K562 (cell line): Measurements from ENCODE around the gene TAF3. TPM values are rescaled to one million over a fixed set of nuclear protein-coding genes. Genes with fewer than 3 reads are reported as not detected.

Experiments used
- C11orf30 ChIP-seq: fragments of 450-650 bp; IDR thresholded peaks from 2 replicates; pipeline ENCODE4 v1.6.1; 2016; ENCODE audit warnings: low read depth, mild to moderate bottlenecking
- FOSL1 ChIP-seq: fragments of 200-800 bp; sonication (Bioruptor generic); conservative IDR thresholded peaks from 2 replicates; pipeline ENCODE4 v1.6.1; 2016; ENCODE audit warnings: missing genetic modification characterization, missing compliant biosample characterization
- NR2C2 ChIP-seq, 2 experiments: fragments of 200-800 bp in 1 of 2; sonication (Bioruptor generic) in 1 of 2; sonication (generic) in 1 of 2; formaldehyde crosslinking in 1 of 2; IDR thresholded peaks; 2 replicates each; pipeline versions ENCODE4 v1.6.1 to v1.8.0; 2016 to 2022; ENCODE audit warnings: mild to moderate bottlenecking in 1 of 2, missing compliant biosample characterization in 1 of 2, missing genetic modification characterization in 1 of 2, missing genetic modification reagents in 1 of 2
- POLR2AphosphoS5 ChIP-seq: IDR thresholded peaks from 2 replicates; pipeline ENCODE4 v1.6.1; 2011; ENCODE audit warnings: mild to moderate bottlenecking, low read depth, low read length, moderate library complexity; ENCODE audit not compliant: control insufficient read depth, insufficient read depth
- SRSF3 ChIP-seq: fragments of 200-400 bp; formaldehyde crosslinking; IDR thresholded peaks from 2 replicates; pipeline ENCODE4 v1.6.1; 2016; ENCODE audit warnings: mild to moderate bottlenecking, low read length, moderate library complexity; ENCODE audit not compliant: insufficient read depth
- TEAD1 ChIP-seq, 2 experiments: fragments of 450-650 bp in 1 of 2; sonication (generic) in 1 of 2; formaldehyde crosslinking; IDR thresholded peaks; 2 replicates each; pipeline versions ENCODE4 v1.4.0 to v1.8.0; 2020 to 2022; ENCODE audit warnings: mild to moderate bottlenecking in 2 of 2, missing genetic modification reagents in 1 of 2
- TSC22D4 ChIP-seq: fragments of 450-650 bp; IDR thresholded peaks from 2 replicates; pipeline ENCODE4 v1.6.1; 2016; ENCODE audit warnings: missing genetic modification characterization, missing biosample characterization, control low read depth
- ZBTB1 ChIP-seq: sonication (generic); formaldehyde crosslinking; IDR thresholded peaks from 2 replicates; pipeline ENCODE4 v1.8.1; 2023; ENCODE audit warnings: missing genetic modification reagents, low read depth, mild to moderate bottlenecking, borderline replicate concordance
- ZNF212 ChIP-seq: fragments of 450-650 bp; formaldehyde crosslinking; IDR thresholded peaks from 2 replicates; pipeline ENCODE4 v1.4.0; 2020; ENCODE audit warnings: mild to moderate bottlenecking
- polyA plus RNA-seq, 8 experiments: library from polyadenylated mRNA; depleted of rRNA in 4 of 8; stranded (reverse) in 5 of 8; unstranded in 3 of 8; fragments of >200 nt; fragmentation: Nextera tagmentation in 2 of 8; fragmentation: Illumina TruSeq in 1 of 8; extraction: Ambion mirVana in 2 of 8; extraction: Trizol in 1 of 8; gene quantifications; 2 replicates each; pipeline versions ENCODE4 v1.2.1 to v1.2.3, GENCODE V29; 2011 to 2014; ENCODE audit warnings: inconsistent platforms in 1 of 8, missing spikeins in 1 of 8
- total RNA-seq, 7 experiments: library from RNA; depleted of rRNA in 6 of 7; stranded (reverse); fragments of >200 nt in 6 of 7; fragmentation: Illumina TruSeq in 2 of 7; extraction: Trizol in 2 of 7; gene quantifications; 2 replicates each; pipeline versions ENCODE4 v1.2.1 to v1.2.3, GENCODE V29; 2011 to 2021; ENCODE audit warnings: low replicate concordance in 1 of 7
- TF ChIP-seq, protein P1 (sequence below): fragments of 250-450 bp; sonication (Bioruptor Pico); IDR thresholded peaks from 2 replicates; pipeline ENCODE4 v1.8.0; 2022; ENCODE audit warnings: moderate library complexity, mild to moderate bottlenecking, inconsistent platforms
- TF ChIP-seq, protein P2 (sequence below): sonication (generic); formaldehyde crosslinking; IDR thresholded peaks from 2 replicates; pipeline ENCODE4 v1.8.0; 2022; ENCODE audit warnings: mild to moderate bottlenecking, missing genetic modification reagents
- TF ChIP-seq, protein P3 (sequence below), 2 experiments: fragments of 450-650 bp; conservative IDR thresholded peaks; 2 replicates each; pipeline ENCODE4 v1.6.1; 2017; ENCODE audit warnings: mild to moderate bottlenecking in 2 of 2, moderate library complexity in 2 of 2
- TF ChIP-seq, protein P4 (sequence below): fragments of 250-450 bp; sonication (Bioruptor Pico); IDR thresholded peaks from 2 replicates; pipeline ENCODE4 v1.8.0; 2021; ENCODE audit warnings: borderline replicate concordance, mild to moderate bottlenecking, moderate library complexity; ENCODE audit not compliant: poor library complexity, severe bottlenecking
- TF ChIP-seq, protein P5 (sequence below): fragments of 250-450 bp; sonication (Bioruptor Pico); IDR thresholded peaks from 2 replicates; pipeline ENCODE4 v1.4.0; 2020

The TAF3 gene
- total and polyA plus RNA-seq, 9 of the 15 experiments (the other 6 are each of a cell fraction or from before 2014, with no cell fraction given) = 1.5 to 9.9 (median 4.1) TPM

DNA sequence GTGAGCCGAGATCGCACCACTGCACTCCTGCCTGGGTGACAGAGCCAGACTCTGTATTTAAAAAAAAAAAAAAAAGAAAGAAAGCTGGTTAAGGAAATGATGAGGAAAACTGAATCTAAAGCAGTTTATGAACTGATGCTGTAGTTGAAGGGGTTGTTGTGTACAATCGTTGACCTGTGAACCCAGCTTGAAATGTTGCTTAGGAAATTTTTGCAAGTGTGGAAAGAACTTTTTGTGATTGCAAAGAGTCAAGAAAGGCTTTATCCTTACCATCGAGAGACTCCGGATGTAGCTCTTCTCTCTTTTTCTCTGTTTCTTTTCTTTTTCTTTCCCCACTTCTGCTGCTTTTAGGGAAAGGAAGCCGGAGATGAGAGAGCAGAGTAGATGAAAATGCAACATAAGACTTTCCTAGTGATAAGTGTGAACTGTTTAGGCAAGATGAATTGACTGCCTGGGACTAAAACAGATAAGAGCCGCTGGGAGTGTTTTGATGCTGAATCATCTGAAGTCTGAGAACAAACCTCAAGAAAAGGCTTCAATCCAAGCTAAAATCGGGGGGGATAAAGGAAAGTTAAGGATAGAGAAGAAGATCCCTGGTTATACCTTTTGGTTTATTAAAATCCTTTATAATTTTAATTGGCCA lies 69.0 kb downstream of the TAF3 start (continued):
- TF ChIP-seq ZBTB1 (CRISPR knock-in tag) (no peak), ZNF212 (CRISPR knock-in tag) (no peak), TEAD1 (CRISPR knock-in tag; IDR thresholded peaks at IDR 0.05) (no peak), POLR2AphosphoS5 (no peak), TSC22D4 (no peak), NR2C2 (CRISPR knock-in tag; IDR thresholded peaks at IDR 0.05) (no peak), NR2C2 (tag; IDR thresholded peaks at IDR 0.05) (peak; percentile 58), SRSF3 (no peak), FOSL1 (tag) (peak; percentile 46; the same call in 1 of the 2 replicates), C11orf30 (peak; percentile 92)
- TF ChIP-seq, protein P1, sequence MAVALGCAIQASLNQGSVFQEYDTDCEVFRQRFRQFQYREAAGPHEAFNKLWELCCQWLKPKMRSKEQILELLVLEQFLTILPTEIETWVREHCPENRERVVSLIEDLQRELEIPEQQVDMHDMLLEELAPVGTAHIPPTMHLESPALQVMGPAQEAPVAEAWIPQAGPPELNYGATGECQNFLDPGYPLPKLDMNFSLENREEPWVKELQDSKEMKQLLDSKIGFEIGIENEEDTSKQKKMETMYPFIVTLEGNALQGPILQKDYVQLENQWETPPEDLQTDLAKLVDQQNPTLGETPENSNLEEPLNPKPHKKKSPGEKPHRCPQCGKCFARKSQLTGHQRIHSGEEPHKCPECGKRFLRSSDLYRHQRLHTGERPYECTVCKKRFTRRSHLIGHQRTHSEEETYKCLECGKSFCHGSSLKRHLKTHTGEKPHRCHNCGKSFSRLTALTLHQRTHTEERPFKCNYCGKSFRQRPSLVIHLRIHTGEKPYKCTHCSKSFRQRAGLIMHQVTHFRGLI (CRISPR knock-in tag) = no peak
- TF ChIP-seq, protein P2, sequence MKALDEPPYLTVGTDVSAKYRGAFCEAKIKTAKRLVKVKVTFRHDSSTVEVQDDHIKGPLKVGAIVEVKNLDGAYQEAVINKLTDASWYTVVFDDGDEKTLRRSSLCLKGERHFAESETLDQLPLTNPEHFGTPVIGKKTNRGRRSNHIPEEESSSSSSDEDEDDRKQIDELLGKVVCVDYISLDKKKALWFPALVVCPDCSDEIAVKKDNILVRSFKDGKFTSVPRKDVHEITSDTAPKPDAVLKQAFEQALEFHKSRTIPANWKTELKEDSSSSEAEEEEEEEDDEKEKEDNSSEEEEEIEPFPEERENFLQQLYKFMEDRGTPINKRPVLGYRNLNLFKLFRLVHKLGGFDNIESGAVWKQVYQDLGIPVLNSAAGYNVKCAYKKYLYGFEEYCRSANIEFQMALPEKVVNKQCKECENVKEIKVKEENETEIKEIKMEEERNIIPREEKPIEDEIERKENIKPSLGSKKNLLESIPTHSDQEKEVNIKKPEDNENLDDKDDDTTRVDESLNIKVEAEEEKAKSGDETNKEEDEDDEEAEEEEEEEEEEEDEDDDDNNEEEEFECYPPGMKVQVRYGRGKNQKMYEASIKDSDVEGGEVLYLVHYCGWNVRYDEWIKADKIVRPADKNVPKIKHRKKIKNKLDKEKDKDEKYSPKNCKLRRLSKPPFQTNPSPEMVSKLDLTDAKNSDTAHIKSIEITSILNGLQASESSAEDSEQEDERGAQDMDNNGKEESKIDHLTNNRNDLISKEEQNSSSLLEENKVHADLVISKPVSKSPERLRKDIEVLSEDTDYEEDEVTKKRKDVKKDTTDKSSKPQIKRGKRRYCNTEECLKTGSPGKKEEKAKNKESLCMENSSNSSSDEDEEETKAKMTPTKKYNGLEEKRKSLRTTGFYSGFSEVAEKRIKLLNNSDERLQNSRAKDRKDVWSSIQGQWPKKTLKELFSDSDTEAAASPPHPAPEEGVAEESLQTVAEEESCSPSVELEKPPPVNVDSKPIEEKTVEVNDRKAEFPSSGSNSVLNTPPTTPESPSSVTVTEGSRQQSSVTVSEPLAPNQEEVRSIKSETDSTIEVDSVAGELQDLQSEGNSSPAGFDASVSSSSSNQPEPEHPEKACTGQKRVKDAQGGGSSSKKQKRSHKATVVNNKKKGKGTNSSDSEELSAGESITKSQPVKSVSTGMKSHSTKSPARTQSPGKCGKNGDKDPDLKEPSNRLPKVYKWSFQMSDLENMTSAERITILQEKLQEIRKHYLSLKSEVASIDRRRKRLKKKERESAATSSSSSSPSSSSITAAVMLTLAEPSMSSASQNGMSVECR (CRISPR knock-in tag) = no peak
- TF ChIP-seq, protein P3, sequence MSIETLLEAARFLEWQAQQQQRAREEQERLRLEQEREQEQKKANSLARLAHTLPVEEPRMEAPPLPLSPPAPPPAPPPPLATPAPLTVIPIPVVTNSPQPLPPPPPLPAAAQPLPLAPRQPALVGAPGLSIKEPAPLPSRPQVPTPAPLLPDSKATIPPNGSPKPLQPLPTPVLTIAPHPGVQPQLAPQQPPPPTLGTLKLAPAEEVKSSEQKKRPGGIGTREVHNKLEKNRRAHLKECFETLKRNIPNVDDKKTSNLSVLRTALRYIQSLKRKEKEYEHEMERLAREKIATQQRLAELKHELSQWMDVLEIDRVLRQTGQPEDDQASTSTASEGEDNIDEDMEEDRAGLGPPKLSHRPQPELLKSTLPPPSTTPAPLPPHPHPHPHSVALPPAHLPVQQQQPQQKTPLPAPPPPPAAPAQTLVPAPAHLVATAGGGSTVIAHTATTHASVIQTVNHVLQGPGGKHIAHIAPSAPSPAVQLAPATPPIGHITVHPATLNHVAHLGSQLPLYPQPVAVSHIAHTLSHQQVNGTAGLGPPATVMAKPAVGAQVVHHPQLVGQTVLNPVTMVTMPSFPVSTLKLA (conservative IDR thresholded peaks at IDR 0.05) = no peak
- TF ChIP-seq, protein P4, sequence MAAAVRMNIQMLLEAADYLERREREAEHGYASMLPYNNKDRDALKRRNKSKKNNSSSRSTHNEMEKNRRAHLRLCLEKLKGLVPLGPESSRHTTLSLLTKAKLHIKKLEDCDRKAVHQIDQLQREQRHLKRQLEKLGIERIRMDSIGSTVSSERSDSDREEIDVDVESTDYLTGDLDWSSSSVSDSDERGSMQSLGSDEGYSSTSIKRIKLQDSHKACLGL (CRISPR knock-in tag) = no peak
- TF ChIP-seq, protein P5, sequence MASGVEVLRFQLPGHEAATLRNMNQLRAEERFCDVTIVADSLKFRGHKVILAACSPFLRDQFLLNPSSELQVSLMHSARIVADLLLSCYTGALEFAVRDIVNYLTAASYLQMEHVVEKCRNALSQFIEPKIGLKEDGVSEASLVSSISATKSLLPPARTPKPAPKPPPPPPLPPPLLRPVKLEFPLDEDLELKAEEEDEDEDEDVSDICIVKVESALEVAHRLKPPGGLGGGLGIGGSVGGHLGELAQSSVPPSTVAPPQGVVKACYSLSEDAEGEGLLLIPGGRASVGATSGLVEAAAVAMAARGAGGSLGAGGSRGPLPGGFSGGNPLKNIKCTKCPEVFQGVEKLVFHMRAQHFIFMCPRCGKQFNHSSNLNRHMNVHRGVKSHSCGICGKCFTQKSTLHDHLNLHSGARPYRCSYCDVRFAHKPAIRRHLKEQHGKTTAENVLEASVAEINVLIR (CRISPR knock-in tag) = no peak
